Hematopoietic multipotent progenitor cell treated with erythropoietin and hydrocortisone succinate and interleukin-3 and kit ligand, for 15 days (in vitro differentiated cells): Measurements from ENCODE around the gene FGD5.

Experiments used
- DNase-seq: peaks from one replicate; pipeline ENCODE4 v3.0.0-alpha.2; 2015; ENCODE audit warnings: low spot score

Gene FGD5

GRCh38 chr3:14827776-14828175 lies 9.0 kb downstream of the FGD5 start:
- DNase-seq: no peak

GRCh38 chr3:14829811-14830210 lies 11.0 kb downstream of the FGD5 start:
- no peak for DNase-seq

- no peak for DNase-seq
Observed at GRCh38 chr3:14831916-14832450, 13.2 kb downstream of the FGD5 start.

GRCh38 chr3:14832975-14833722 lies 14.4 kb downstream of the FGD5 start:
- no peak for DNase-seq

- DNase-seq: no peak
Observed at GRCh38 chr3:14834121-14834520, 15.4 kb downstream of the FGD5 start.

GRCh38 chr3:14834807-14835466 lies 16.2 kb downstream of the FGD5 start:
- DNase-seq: no peak

- no peak for DNase-seq
Observed at GRCh38 chr3:14836049-14836468, 17.3 kb downstream of the FGD5 start.

GRCh38 chr3:14837186-14837877 lies 18.6 kb downstream of the FGD5 start:
- DNase-seq: no peak

- DNase-seq: no peak
Observed at GRCh38 chr3:14837878-14838258, 19.1 kb downstream of the FGD5 start.

- no peak for DNase-seq
Observed at GRCh38 chr3:14839236-14839635, 20.5 kb downstream of the FGD5 start.

- DNase-seq: no peak
Observed at GRCh38 chr3:14841836-14842235, 23.1 kb downstream of the FGD5 start.

- DNase-seq: no peak
Observed at GRCh38 chr3:14842277-14842676, 23.5 kb downstream of the FGD5 start.

- no peak for DNase-seq
Observed at GRCh38 chr3:14843321-14843720, 24.6 kb downstream of the FGD5 start.

GRCh38 chr3:14844386-14845170 lies 25.8 kb downstream of the FGD5 start:
- no peak for DNase-seq

- no peak for DNase-seq
Observed at GRCh38 chr3:14845180-14845579, 26.4 kb downstream of the FGD5 start.

- DNase-seq: no peak
Observed at GRCh38 chr3:14845826-14846225, 27.1 kb downstream of the FGD5 start.

GRCh38 chr3:14846226-14846880 lies 27.6 kb downstream of the FGD5 start:
- no peak for DNase-seq

GRCh38 chr3:14847613-14848541 lies 29.1 kb downstream of the FGD5 start:
- DNase-seq: no peak

- no peak for DNase-seq
Observed at GRCh38 chr3:14848906-14849305, 30.1 kb downstream of the FGD5 start.

- no peak for DNase-seq
Observed at GRCh38 chr3:14849638-14850230, 31.0 kb downstream of the FGD5 start.
